ENCODE measurements around the gene GTF2A1. TPM values are rescaled to one million over a fixed set of nuclear protein-coding genes. Genes with fewer than 3 reads are reported as not detected.

The GTF2A1 gene
- total RNA-seq, 1 experiment from 2014 or later = 49.0 TPM

- no peak for TF ChIP-seq ERG (CRISPR knock-in tag; IDR thresholded peaks at IDR 0.05)
These were observed 77.0 kb downstream of the GTF2A1 start (continued) for GRCh38 chr14:81143793-81144192.

- POLR2A ChIA-PET = interaction anchor here (0.6 kb wide), 1 partner anchor 62 kb away, joined by 7 read pairs; no protein-coding TSS in a partner anchor
- no peak for TF ChIP-seq ATF1 (CRISPR knock-in tag; IDR thresholded peaks at IDR 0.05)
- TF ChIP-seq ZNF532 (CRISPR knock-in tag; IDR thresholded peaks at IDR 0.05; ENCODE audit: borderline replicate concordance) = no peak
- TF ChIP-seq PRRX2 (CRISPR knock-in tag; IDR thresholded peaks at IDR 0.05) = no peak
- TF ChIP-seq HMGXB4 (CRISPR knock-in tag; IDR thresholded peaks at IDR 0.05) = no peak
- no peak for TF ChIP-seq ARID4B (CRISPR knock-in tag; IDR thresholded peaks at IDR 0.05; ENCODE audit: borderline replicate concordance)
- TF ChIP-seq JUN (CRISPR knock-in tag; IDR thresholded peaks at IDR 0.05) = no peak
- no peak for TF ChIP-seq IRF2 (CRISPR knock-in tag; IDR thresholded peaks at IDR 0.05; ENCODE audit: borderline replicate concordance, low read depth)
- no peak for TF ChIP-seq E2F4 (CRISPR knock-in tag; IDR thresholded peaks at IDR 0.05; ENCODE audit: borderline replicate concordance, low read depth)
- TF ChIP-seq TEAD4 (CRISPR knock-in tag; IDR thresholded peaks at IDR 0.05) = no peak
- no peak for TF ChIP-seq MXD4 (CRISPR knock-in tag; IDR thresholded peaks at IDR 0.05; ENCODE audit: borderline replicate concordance)
These were observed 79.3 kb downstream of the GTF2A1 start for GRCh38 chr14:81141426-81141825.

More at GRCh38 chr14:81141426-81141825, 79.3 kb downstream of the GTF2A1 start:
- Mint-ChIP-seq H3K27ac (no peak overlapping the region), H3K4me1 (no peaks in the 10 kb centered on the region), H3K27me3 (ENCODE audit: low read depth) (no peaks in the 10 kb centered on the region), H3K4me3 (no peak overlapping the region), H3K9me3 (no peaks in the 10 kb centered on the region), H3K36me3 (no peaks in the 10 kb centered on the region)
- ATAC-seq (no peak), DNase-seq (ENCODE audit: low spot score) (no peak)
- CTCF ChIA-PET = no interaction called here
